AG04449 (cell line): ENCODE results near the gene RAPGEF3.

ENCODE experiments used
- CTCF ChIA-PET: fragments of 350-600 bp; formaldehyde crosslinking; extraction: SDS; loops from one replicate; lab custom pipeline; 2021; ENCODE audit warnings: antibody characterized with exemption; lab: Yijun Ruan, JAX
- POLR2A ChIA-PET: fragments of 400-600, 350-600 bp; formaldehyde crosslinking; extraction: SDS; loops from one replicate; lab custom pipeline; 2020; ENCODE audit warnings: antibody characterized with exemption, inconsistent platforms; lab: Yijun Ruan, JAX
- DNase-seq: peaks from one replicate; pipeline ENCODE4 v3.0.0-alpha.2; 2010; ENCODE audit warnings: low read depth, low spot score
- H3K4me3 ChIP-seq: 2 replicates; pipeline ENCODE4 v1.5.1; 2011; ENCODE audit warnings: low read depth, mild to moderate bottlenecking, control low read depth, low read length
- TF ChIP-seq, protein P1 (sequence below): IDR thresholded peaks from one replicate; pipeline ENCODE4 v1.5.1; 2011; ENCODE audit warnings: mild to moderate bottlenecking, moderate library complexity, low read length, control low read depth, inconsistent platforms; ENCODE audit not compliant: insufficient read depth; ENCODE audit errors: missing control alignments

RAPGEF3 gene

DNA sequence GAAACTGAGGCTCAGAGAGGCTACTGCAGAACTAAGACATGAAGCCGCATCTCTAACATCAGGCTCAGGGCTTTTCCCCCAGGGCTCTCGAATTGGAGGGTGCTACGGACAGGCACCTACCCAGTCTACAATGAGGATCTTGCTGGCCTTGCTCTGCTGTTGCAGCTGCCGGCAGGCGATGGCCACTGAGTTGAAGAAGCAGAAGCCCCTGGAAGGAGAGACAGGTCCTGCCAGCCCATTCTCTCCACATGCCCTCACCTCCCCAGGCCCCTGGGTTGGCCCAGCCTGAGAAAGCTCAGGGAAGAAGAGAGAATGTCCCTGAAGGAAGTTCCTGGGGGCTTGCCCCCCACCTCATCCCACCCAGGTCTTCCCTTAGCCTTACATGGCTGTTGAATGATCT lies 30.5 kb upstream of the RAPGEF3 start:
- POLR2A ChIA-PET = no interaction called here
- CTCF ChIA-PET = interaction anchor here (2.3 to 39.4 kb wide), 6 partner anchors 9 to 73 kb away, joined by 7 to 751 read pairs (median 44); partner anchors contain the start of gene SLC48A1
- DNase-seq = no peak

DNA sequence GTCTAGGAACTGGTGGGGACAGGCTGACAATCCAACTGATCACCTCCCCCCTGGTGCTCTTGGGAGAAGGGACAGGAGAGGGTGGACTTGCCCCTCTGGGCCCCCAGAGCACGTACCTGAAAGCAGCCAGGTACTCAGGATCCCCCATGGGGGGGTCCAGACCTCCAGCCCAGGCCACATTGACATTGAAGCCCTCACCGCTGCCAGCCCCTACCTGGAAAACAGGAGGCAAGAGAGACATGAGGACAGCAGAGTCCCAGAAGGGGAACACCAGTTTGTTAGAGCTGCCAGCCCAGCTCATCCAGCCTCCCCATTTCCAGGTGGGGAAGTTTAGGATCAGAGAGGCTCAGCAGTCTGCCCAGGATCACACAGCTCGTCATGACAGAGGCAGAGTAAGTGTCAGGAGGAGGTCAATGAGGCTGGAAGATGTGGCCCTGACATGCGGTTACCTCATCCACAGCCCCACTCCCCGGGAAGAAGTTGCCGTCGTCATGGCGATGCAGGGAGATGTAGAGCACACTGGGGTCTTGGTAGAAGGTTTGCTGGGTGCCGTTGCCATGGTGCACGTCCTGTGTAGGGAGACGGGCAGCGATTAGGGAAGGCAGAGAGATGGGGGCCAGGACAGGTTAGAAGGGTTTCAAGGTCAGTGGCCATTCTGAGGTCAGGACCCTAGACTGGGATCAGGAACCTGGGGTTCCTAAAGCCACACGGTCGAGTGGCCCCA lies 29.1 kb upstream of the RAPGEF3 start:
- POLR2A ChIA-PET = interaction anchor here (0.6 kb wide), 1 partner anchor 196 kb away, joined by 3 read pairs; no protein-coding TSS in a partner anchor
- no peak for DNase-seq
- no peak overlapping the region for H3K4me3 ChIP-seq
- CTCF ChIA-PET = interaction anchor here (0.9 to 39.4 kb wide), 5 partner anchors 13 to 71 kb away, joined by 3 to 751 read pairs (median 53); partner anchors contain the start of gene SLC48A1
- TF ChIP-seq, protein P1, sequence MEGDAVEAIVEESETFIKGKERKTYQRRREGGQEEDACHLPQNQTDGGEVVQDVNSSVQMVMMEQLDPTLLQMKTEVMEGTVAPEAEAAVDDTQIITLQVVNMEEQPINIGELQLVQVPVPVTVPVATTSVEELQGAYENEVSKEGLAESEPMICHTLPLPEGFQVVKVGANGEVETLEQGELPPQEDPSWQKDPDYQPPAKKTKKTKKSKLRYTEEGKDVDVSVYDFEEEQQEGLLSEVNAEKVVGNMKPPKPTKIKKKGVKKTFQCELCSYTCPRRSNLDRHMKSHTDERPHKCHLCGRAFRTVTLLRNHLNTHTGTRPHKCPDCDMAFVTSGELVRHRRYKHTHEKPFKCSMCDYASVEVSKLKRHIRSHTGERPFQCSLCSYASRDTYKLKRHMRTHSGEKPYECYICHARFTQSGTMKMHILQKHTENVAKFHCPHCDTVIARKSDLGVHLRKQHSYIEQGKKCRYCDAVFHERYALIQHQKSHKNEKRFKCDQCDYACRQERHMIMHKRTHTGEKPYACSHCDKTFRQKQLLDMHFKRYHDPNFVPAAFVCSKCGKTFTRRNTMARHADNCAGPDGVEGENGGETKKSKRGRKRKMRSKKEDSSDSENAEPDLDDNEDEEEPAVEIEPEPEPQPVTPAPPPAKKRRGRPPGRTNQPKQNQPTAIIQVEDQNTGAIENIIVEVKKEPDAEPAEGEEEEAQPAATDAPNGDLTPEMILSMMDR = no peak

More for the DNA sequence above, 30.5 kb upstream of the RAPGEF3 start:
- no peak overlapping the region for H3K4me3 ChIP-seq
- TF ChIP-seq, protein P1 = no peak

DNA sequence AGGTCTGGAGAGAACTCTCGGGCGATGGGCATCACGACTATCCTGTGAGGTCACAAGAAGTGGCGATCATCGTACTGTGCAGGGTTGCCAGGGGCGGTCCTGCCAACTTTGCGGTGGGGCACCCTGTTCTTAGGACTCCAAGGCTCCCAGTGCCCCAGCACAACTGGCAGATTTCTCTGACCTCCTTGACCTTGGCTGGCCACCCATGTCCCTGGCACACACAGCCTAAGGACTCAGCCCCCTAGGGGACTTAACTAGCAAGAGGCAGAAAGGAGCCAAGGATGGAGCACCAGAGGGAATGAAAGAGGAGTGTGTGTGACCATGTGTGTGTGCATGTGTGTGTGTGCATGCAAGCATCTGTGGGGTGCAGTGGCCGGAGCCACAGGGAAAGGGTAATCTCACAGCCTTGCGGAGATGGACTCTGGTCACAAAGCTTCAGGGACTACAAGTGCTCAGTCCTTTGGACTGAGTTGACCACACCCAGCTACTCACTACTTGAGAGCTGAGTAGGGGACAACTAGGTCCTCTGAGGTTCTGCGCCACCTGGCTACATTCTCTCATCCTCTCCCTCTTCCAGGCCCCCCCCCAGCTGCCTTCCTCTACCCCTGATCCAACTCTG lies 28.1 kb upstream of the RAPGEF3 start:
- TF ChIP-seq, protein P1 = no peak
- POLR2A ChIA-PET = interaction anchor here (0.6 kb wide), 1 partner anchor 195 kb away, joined by 3 read pairs; no protein-coding TSS in a partner anchor
- CTCF ChIA-PET = interaction anchor here (0.9 to 39.4 kb wide), 5 partner anchors 12 to 71 kb away, joined by 3 to 751 read pairs (median 53); partner anchors contain the start of gene SLC48A1
- DNase-seq = no peak
- no peak overlapping the region for H3K4me3 ChIP-seq

DNA sequence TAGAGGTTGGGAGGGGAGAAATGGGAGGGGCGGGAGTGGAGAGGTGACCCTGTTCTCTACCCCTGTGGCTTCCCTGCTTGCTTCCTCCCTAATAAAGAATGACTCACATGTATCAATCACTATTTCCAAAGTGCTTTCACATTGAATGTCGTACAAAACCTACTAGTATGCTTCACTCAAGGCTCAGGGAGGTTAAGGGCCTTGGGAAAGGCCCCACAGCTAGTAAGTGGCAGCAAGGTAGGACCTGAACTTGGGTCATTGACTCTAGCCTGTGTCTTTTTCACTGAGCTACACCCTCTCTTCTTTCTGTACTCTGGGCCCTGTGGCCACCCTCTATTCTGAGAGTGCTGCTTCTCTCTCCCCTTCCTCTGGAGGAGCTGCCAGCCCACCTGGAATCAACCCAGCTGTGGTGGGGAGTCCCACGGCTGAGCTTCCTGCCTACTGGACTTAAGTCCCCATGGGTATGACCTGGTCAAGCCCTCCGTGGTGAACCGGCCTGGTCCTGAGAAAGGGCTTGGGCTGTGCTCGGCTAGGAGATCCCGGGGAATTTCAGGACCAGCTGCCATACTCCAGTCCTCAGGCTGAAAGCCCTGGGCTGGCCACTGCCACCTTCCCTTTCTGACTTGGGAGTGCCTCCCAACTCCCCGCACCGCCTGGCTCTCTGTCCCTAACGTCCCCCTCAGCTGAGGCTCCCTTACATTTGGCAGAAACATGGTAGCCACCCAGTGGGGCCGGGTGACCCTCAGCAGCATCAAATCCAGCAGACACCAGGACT lies 27.4 kb upstream of the RAPGEF3 start:
- no peak overlapping the region for H3K4me3 ChIP-seq
- ChIA-PET POLR2A (no interaction called here), CTCF (interaction anchor here (0.9 to 39.4 kb wide), 5 partner anchors 12 to 70 kb away, joined by 3 to 751 read pairs (median 53); partner anchors contain the start of gene SLC48A1)
- TF ChIP-seq, protein P1 = no peak
- no peak for DNase-seq

DNA sequence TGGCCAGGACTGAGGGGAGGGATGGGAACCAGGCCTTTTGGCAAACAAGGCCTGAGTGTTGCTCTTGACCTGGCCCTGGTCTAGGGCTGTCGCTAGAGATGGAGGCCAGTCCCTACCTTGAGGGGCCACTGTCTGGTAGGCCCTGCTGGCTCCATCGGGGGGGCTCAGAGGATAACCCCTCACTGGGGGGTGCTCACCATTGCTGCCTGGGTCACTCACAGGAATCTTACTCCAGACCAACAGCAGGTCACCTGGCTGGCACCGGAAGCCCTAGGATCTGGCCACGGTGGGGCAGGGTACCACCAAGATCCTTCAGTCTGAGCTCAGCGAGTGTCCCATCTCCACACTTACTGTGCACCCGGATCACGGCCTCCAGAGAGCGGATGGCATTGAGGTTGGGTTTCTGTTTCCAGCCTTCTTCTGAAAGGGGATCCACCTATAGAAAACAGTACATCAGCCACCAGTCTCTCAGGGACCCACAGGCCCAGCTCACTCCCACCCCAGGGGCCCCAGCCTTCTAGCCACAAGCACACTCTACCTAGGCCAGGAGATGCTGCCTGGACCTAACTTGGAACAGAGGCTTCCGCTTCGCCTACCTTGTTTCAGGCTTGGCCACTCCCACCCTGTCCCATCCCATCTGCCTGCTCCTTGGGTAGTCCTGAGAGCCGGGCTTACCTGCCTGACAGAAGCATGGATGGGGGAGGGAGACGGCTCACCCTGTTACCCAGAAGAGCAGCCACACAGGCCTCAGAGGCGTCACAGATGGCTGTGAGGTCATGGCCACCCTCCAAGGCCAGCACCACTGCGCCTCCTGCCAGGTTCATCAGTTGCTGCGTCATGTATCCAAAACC lies 26.6 kb upstream of the RAPGEF3 start:
- TF ChIP-seq, protein P1 = no peak
- no peak overlapping the region for H3K4me3 ChIP-seq
- ChIA-PET CTCF (interaction anchor here (0.9 to 39.4 kb wide), 7 partner anchors 16 to 69 kb away, joined by 3 to 751 read pairs (median 4); no protein-coding TSS in a partner anchor), POLR2A (no interaction called here)
- no peak for DNase-seq
